Activated CD4-positive, alpha-beta T cell treated with anti-CD3 and anti-CD28 coated beads, Interleukin-2, amount 50 U/mL, for 16 hours (primary cell): ENCODE measurements around the gene ZNF674.
"Not testable (repeated sequence)": the region's sequence is repeated elsewhere in the genome, so short reads cannot be mapped to it uniquely, and the experiment has no call there.

Source experiments
- DNase-seq: peaks from one replicate; pipeline ENCODE4 v3.0.0-alpha.2; 2020

The ZNF674 gene

DNA sequence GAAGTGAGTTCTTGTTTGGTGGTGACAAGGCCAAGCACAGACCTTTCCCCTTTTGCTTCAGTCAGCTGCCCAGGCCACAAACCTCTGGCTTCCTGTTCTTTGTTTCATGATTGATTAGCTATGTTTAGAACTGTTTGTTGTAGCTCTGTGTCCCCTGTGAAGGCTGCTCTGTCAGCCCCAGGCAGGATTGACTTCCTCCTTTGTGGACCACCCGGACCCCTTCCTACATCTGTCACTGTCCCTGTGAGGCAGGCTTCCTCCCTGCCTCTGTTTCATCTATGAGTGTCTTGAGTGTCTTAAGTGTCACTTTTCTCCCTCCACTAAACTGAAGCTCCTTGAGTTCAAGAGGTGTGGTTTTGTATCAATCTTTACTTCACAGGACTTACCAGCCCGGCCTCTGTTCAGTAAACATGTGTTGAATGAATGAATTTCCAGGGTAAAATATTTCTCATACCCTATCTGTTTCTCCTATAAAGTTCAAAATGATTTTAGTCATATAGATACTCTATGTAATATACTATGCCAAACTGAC lies 83.5 kb downstream of the ZNF674 start:
- no peak for DNase-seq

DNA sequence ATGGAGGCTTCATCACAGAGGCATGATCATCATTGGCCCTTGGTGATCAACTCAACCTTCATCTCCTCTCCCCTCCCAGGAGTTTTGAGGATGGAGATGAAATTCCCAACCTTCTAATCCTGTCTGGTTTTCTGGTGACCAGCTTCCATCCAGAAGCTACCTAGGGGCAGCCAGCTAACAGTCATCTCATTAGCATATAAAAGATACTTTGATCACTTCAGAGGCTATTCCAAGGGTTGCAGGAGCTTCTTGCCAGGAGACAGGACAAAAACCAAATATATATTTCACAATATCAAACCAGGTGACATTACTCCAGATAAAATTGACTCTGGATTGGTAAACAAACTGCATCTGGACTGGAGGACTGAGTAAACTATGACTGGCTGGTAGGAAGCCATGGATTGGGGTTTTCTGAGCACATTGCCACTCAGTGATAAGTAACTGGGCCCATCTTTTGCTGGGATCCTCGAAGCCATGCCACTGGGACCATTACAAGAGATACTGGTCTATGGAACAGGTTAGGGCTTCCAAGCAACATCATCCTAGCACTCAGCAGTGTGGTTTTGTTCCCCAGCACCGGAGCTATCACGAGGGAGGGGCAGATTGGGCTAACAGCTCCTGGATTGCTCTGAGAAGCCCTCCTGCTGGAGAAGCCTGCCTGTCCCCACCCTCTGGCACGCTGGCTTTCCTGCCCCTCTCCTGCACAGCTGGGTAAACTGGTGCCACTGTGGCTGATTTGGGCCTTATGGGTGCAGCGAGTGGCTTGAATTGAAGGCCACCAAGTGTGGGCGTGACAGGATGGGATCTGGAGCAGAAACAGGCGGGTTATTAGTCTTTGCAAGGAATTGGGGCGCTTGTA lies 84.2 kb downstream of the ZNF674 start:
- DNase-seq = not testable (repeated sequence)

DNA sequence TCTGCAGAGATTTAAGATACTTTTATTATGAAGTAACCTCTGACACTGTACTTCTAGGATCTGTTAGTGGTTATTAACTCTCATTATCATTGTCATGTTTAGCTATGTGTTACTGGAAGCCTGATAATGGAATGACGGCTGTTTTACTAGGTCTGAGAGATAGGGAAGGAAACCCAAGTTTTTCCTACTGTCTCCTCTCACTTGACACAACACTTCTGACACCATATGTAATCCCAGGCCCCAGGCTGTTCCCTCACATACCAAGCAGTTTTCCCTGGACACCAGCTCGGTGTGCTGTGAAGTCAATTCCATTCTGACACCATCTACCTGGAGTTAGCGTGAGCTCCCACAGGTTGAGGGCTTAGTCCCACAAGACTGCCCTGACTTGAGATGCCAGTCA lies 85.6 kb downstream of the ZNF674 start:
- DNase-seq = no peak

DNA sequence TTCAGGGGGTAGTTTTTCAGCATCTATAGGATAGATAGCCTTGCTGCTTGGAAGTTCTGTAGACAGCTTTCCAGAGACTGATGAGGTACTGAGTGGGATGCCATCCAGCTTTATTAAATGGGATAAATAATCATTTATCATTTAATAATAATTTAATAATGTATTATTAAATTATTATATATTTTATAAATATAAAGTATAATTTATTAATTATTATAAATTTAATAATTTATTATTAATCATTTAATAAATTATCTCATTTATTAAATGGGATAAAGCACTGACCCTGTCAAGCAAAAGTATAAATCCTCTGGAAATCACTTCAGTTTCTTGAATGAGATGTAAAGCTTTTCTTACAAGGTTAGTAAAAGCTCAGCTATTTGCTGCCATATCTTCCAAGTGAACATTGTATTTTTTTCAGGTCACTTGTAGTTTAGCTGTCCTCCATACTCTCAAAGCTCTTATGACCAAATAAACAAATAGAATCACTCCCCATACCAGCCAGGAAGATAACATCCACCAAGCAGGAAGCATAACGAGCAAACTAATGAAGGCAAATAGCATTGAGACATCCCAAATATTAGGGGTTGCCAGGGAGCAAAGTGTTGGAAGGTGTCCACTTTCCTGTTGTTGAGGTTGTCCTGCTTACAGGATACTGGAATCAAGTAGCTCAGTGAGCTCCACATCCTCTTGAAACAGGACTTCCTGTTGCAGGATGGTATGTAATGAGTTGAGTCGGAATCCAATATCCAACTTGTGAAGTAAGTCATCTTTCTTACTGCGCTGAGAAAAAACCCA lies 88.9 kb downstream of the ZNF674 start:
- DNase-seq = no peak
